A549 (cell line): ENCODE data around the gene HLCS. TPM values are rescaled to one million over a fixed set of nuclear protein-coding genes. Genes with fewer than 3 reads are reported as not detected.

ENCODE experiments used
- ATAC-seq, 2 experiments: fragments of 200-7000 bp in 1 of 2; fragments of >200 bp in 1 of 2; cut with Nextera tagmentation in 1 of 2; cut with Tn5 transposase in 1 of 2; 3 replicates each; pipeline versions ENCODE4 v1.8.0 to v1.9.1; 2018 to 2020; ENCODE audit warnings: mild to moderate bottlenecking in 1 of 2, moderate library complexity in 1 of 2
- CTCF ChIA-PET: fragments of 300-600 bp; sonication (Branson Sonifier 250); formaldehyde crosslinking; extraction: SDS; loops from one replicate; lab custom pipeline; 2021; ENCODE audit warnings: antibody characterized with exemption, inconsistent platforms; lab: Yijun Ruan, JAX
- POLR2A ChIA-PET: fragments of 350-600 bp; formaldehyde crosslinking; extraction: SDS; loops from one replicate; lab custom pipeline; 2021; ENCODE audit warnings: antibody characterized with exemption, inconsistent platforms; lab: Yijun Ruan, JAX
- DNase-seq, 2 experiments: peaks; one replicate each; pipeline versions ENCODE4 v3.0.0 to v3.0.0-alpha.2; 2011 to 2016; ENCODE audit warnings: low read depth in 1 of 2, low spot score in 1 of 2
- FAIRE-seq: peaks from 2 replicates; lab custom pipeline; 2011; peaks lifted over from hg19 to GRCh38; lab: Jason Lieb, UNC
- H3K27ac ChIP-seq, 2 experiments: fragments of >200 bp; sonication (Bioruptor Twin); formaldehyde crosslinking; 3 replicates each; pipeline ENCODE4 v1.5.1; 2016 to 2017
- H3K4me1 ChIP-seq: fragments of >200 bp; sonication (Bioruptor Twin); formaldehyde crosslinking; 3 replicates; pipeline ENCODE4 v1.6.1; 2016
- H3K4me2 ChIP-seq: fragments of >200 bp; sonication (Bioruptor Twin); formaldehyde crosslinking; 3 replicates; pipeline ENCODE4 v1.6.1; 2016
- H3K4me3 ChIP-seq: fragments of >200 bp; sonication (Bioruptor Twin); formaldehyde crosslinking; 3 replicates; pipeline ENCODE4 v1.5.1; 2016
- H3K9me3 ChIP-seq: fragments of >200 bp; sonication (Bioruptor Twin); formaldehyde crosslinking; 3 replicates; pipeline ENCODE4 v1.6.1; 2016
- BHLHE40 ChIP-seq: IDR thresholded peaks from 2 replicates; pipeline ENCODE4 v1.6.1; 2012; ENCODE audit warnings: low read depth, low read length, inconsistent platforms
- CEBPB ChIP-seq, 2 experiments: fragments of >200 bp in 1 of 2; sonication (Bioruptor Twin) in 1 of 2; formaldehyde crosslinking in 1 of 2; IDR thresholded peaks; 2 replicates each; pipeline ENCODE4 v1.6.1; 2012 to 2016
- GATA3 ChIP-seq: IDR thresholded peaks from 2 replicates; pipeline ENCODE4 v1.6.1; 2012; ENCODE audit warnings: borderline replicate concordance
- HEYL ChIP-seq: fragments of 250-450 bp; sonication (Bioruptor Pico); IDR thresholded peaks from 2 replicates; pipeline ENCODE4 v1.8.0; 2021; ENCODE audit warnings: mild to moderate bottlenecking, moderate library complexity
- HOXB13 ChIP-seq: fragments of 250-450 bp; sonication (Bioruptor Pico); IDR thresholded peaks from 2 replicates; pipeline ENCODE4 v1.5.0; 2020; ENCODE audit warnings: low read depth, mild to moderate bottlenecking, moderate library complexity
- MAZ ChIP-seq: fragments of 150-350 bp; IDR thresholded peaks from 2 replicates; pipeline ENCODE4 v1.6.1; 2014; ENCODE audit warnings: antibody characterized with exemption, low read depth, low read length, borderline replicate concordance
- PHF8 ChIP-seq: fragments of 200-600 bp; sonication (generic); IDR thresholded peaks from 2 replicates; pipeline ENCODE4 v1.6.1; 2016; ENCODE audit warnings: low read depth, mild to moderate bottlenecking, antibody characterized with exemption, moderate library complexity, borderline replicate concordance
- POLR2A ChIP-seq: IDR thresholded peaks from 2 replicates; pipeline ENCODE4 v1.6.1; 2012; ENCODE audit warnings: mild to moderate bottlenecking, low read length
- POLR2AphosphoS2 ChIP-seq: conservative IDR thresholded peaks from 2 replicates; pipeline ENCODE4 v1.6.1; 2012; ENCODE audit warnings: low read length, improper control_type of control experiment, inconsistent platforms
- RAD21 ChIP-seq, 2 experiments: fragments of >200 bp in 1 of 2; sonication (Bioruptor Twin) in 1 of 2; formaldehyde crosslinking in 1 of 2; IDR thresholded peaks in 1 of 2; conservative IDR thresholded peaks in 1 of 2; 2 replicates in 1 of 2; 3 replicates in 1 of 2; pipeline ENCODE4 v1.6.1; 2012 to 2018; ENCODE audit warnings: inconsistent platforms in 1 of 2
- RFX5 ChIP-seq: fragments of 450-650 bp; IDR thresholded peaks from 2 replicates; pipeline ENCODE4 v1.7.1; 2014; ENCODE audit warnings: antibody characterized with exemption, mild to moderate bottlenecking, moderate library complexity
- SREBF2 ChIP-seq: fragments of 450-650 bp; IDR thresholded peaks from 2 replicates; pipeline ENCODE4 v1.6.1; 2014; ENCODE audit warnings: mild to moderate bottlenecking, moderate library complexity
- TFCP2L1 ChIP-seq: fragments of 250-450 bp; sonication (Bioruptor Pico); IDR thresholded peaks from 2 replicates; pipeline ENCODE4 v1.5.0; 2021; ENCODE audit warnings: mild to moderate bottlenecking
- TP53 ChIP-seq: fragments of 250-450 bp; sonication (Bioruptor Pico); IDR thresholded peaks from 2 replicates; pipeline ENCODE4 v1.5.0; 2021; ENCODE audit warnings: mild to moderate bottlenecking, moderate library complexity
- ZC3H11A ChIP-seq: fragments of 450-650 bp; IDR thresholded peaks from 2 replicates; pipeline ENCODE4 v1.6.1; 2014; ENCODE audit warnings: antibody characterized with exemption, mild to moderate bottlenecking
- WGBS: methylation state at CpG from one replicate; pipeline ENCODE4 v1.1.6; 2017; ENCODE audit errors: missing lambda C conversion rate; 5-methylcytosine and 5-hydroxymethylcytosine counted together
- polyA plus RNA-seq, 4 experiments: library from polyadenylated mRNA; depleted of rRNA in 3 of 4; stranded (reverse); fragments of >200 nt; fragmentation: RNase III in 1 of 4; extraction: RNeasy Plus Mini Kit Qiagen cat#74134 plus additional on column Dnase treatment in 1 of 4; gene quantifications; 2 replicates in 3 of 4; 3 replicates in 1 of 4; pipeline ENCODE4 v1.2.3, GENCODE V29; 2011 to 2017
- TF ChIP-seq, protein P1 (sequence below): IDR thresholded peaks from 2 replicates; pipeline ENCODE4 v1.6.1; 2012; ENCODE audit warnings: low read depth, borderline replicate concordance
- TF ChIP-seq, protein P2 (sequence below): fragments of 450-650 bp; IDR thresholded peaks from 2 replicates; pipeline ENCODE4 v1.6.1; 2014; ENCODE audit warnings: antibody characterized with exemption
- TF ChIP-seq, protein P3 (sequence below): fragments of >200 bp; sonication (Bioruptor Twin); formaldehyde crosslinking; IDR thresholded peaks from 3 replicates; pipeline ENCODE4 v1.6.1; 2016
- TF ChIP-seq, protein P4 (sequence below): fragments of 250-450 bp; sonication (Bioruptor Pico); IDR thresholded peaks from 2 replicates; pipeline ENCODE4 v1.5.0; 2021; ENCODE audit warnings: mild to moderate bottlenecking, moderate library complexity, borderline replicate concordance
- TF ChIP-seq, protein P5 (sequence below): IDR thresholded peaks from 2 replicates; pipeline ENCODE4 v1.6.1; 2012

Gene HLCS
- polyA plus RNA-seq, 2 of the 4 experiments (the other 2 are of a cell fraction), result 8.4 to 24.3 TPM

DNA sequence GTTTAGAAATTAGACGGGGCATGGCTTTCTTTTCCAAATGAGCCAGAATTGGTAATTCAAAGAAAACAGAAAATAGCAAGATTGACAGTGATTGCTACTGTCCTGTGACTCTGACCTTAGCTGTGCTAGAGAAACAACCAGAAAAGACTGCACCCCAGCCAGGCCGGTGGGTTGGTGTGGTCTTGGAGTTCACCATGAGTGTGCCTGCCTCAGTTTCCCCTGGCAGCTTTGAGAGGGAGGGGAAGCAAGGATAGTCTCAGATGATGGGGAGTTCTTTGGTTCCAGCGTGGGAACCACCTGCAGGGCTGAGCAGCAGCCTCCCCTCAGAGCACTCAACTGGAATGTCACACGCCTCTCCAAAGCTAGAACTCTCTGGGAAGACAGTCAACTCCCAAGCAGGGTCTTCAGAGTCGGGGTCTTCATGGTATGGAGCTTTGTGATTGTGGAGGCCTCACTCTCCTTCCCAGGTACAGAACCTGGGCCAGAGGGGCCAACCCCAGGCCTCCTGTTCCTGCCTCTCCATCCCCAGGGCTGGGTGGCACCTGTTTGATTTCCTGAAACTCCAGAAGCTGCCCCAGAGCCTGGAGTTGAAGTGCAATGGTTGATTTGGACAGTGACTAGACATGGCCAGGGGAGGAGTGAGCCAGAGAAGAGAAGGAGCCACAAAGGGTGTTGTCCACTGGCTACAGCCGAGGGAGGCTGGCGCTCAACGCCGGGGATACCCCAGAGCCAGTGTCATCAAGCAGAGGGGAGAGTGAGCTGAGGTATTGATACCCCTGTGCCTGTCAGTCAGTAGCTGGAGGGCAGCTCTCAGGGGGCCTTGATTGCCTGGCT is 231.9 kb downstream of the HLCS start:
- ChIA-PET CTCF (interaction anchor here (0.8 to 1.4 kb wide), 4 partner anchors 13 to 193 kb away, joined by 3 read pairs; no protein-coding TSS in a partner anchor), POLR2A (no interaction called here)
- WGBS, result 96% methylated on average over 7 of the region's 9 CpGs
- no peak for DNase-seq
- Histone ChIP-seq H3K4me3 (no peak overlapping the region), H3K4me2 (no peak overlapping the region), H3K9me3 (no peaks in the 10 kb centered on the region), H3K27ac (no peak overlapping the region), H3K4me1 (no peaks in the 10 kb centered on the region)
- ATAC-seq, result no peak
- FAIRE-seq, result no peak
- TF ChIP-seq POLR2AphosphoS2 (no peak), RAD21 (conservative IDR thresholded peaks at IDR 0.05 in 1 of 2, IDR thresholded peaks at IDR 0.05 in 1 of 2) (no peak), POLR2A (no peak), TP53 (CRISPR knock-in tag) (no peak)
- TF ChIP-seq, protein P1, sequence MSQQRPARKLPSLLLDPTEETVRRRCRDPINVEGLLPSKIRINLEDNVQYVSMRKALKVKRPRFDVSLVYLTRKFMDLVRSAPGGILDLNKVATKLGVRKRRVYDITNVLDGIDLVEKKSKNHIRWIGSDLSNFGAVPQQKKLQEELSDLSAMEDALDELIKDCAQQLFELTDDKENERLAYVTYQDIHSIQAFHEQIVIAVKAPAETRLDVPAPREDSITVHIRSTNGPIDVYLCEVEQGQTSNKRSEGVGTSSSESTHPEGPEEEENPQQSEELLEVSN, result no peak

DNA sequence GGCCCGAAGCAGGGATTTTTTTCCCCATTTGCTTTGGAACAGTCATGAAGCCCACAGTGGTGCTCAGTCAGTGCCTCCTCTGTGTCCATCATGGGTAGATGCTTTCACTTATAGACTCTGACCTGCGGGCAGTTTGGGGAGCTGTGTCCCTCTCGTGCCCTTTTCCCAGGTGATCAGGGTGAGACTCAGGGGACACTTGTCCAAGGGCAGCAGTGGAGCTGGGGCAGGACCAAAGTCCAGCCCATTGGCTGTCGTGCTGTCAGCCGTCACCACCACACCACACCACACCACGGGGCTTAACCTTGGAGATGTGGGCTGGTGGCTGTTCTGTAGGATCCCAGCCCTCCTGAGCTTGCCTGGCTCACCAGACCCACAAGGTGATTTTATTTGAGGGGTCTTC is 232.6 kb downstream of the HLCS start:
- FAIRE-seq (no peak), DNase-seq (no peak), ATAC-seq (no peak)
- Histone ChIP-seq H3K4me2 (no peak overlapping the region), H3K27ac (no peak overlapping the region), H3K4me3 (no peak overlapping the region), H3K9me3 (no peaks in the 10 kb centered on the region), H3K4me1 (no peaks in the 10 kb centered on the region)
- TF ChIP-seq PHF8, result no peak
- no peak for TF ChIP-seq BHLHE40
- no peak for TF ChIP-seq TFCP2L1 (CRISPR knock-in tag)
- no peak for TF ChIP-seq GATA3
- TF ChIP-seq, protein P2, sequence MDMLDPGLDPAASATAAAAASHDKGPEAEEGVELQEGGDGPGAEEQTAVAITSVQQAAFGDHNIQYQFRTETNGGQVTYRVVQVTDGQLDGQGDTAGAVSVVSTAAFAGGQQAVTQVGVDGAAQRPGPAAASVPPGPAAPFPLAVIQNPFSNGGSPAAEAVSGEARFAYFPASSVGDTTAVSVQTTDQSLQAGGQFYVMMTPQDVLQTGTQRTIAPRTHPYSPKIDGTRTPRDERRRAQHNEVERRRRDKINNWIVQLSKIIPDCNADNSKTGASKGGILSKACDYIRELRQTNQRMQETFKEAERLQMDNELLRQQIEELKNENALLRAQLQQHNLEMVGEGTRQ, result no peak
- TF ChIP-seq, protein P3, sequence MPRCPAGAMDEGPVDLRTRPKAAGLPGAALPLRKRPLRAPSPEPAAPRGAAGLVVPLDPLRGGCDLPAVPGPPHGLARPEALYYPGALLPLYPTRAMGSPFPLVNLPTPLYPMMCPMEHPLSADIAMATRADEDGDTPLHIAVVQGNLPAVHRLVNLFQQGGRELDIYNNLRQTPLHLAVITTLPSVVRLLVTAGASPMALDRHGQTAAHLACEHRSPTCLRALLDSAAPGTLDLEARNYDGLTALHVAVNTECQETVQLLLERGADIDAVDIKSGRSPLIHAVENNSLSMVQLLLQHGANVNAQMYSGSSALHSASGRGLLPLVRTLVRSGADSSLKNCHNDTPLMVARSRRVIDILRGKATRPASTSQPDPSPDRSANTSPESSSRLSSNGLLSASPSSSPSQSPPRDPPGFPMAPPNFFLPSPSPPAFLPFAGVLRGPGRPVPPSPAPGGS, result no peak
- TF ChIP-seq RFX5, result no peak
- no peak for TF ChIP-seq CEBPB (IDR thresholded peaks at IDR 0.05)
- 78% methylated on average over 1 of the region's 6 CpGs for WGBS
- POLR2A ChIA-PET, result no interaction called here
- CTCF ChIA-PET, result interaction anchor here (1.3 kb wide), 1 partner anchor 120 kb away, joined by 3 read pairs; no protein-coding TSS in a partner anchor

DNA sequence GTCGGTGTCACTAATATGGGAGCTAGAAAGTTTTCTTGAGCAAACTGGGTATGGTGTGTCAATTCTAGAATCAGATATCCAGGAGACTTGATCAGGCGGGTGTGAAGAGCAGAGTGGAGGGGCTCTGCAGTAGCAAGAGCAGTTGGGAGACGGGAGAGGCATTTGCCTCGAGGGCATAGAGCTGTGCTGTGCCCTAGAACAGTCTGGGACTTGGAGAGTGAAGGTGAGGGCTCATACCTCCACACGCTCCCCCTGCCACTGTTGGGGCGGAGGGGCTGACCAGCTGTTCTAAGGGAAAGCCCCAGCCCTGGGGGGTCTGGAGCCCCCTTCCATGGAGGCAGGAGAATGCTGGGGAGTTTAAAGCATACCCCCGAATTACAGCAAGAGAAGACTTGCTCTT is 233.7 kb downstream of the HLCS start:
- no peak overlapping the region for H3K4me3 ChIP-seq
- 0 out of 6 replicates have a peak overlapping the region, but pooled peaks of 1 of the 2 experiments have one; percentile 9 for H3K27ac ChIP-seq
- H3K4me1 ChIP-seq, result no peaks in the 10 kb centered on the region
- FAIRE-seq (no peak), ATAC-seq (no peak), DNase-seq (no peak)
- no peak overlapping the region for H3K4me2 ChIP-seq
- CTCF ChIA-PET, result no interaction called here
- TF ChIP-seq, protein P4, sequence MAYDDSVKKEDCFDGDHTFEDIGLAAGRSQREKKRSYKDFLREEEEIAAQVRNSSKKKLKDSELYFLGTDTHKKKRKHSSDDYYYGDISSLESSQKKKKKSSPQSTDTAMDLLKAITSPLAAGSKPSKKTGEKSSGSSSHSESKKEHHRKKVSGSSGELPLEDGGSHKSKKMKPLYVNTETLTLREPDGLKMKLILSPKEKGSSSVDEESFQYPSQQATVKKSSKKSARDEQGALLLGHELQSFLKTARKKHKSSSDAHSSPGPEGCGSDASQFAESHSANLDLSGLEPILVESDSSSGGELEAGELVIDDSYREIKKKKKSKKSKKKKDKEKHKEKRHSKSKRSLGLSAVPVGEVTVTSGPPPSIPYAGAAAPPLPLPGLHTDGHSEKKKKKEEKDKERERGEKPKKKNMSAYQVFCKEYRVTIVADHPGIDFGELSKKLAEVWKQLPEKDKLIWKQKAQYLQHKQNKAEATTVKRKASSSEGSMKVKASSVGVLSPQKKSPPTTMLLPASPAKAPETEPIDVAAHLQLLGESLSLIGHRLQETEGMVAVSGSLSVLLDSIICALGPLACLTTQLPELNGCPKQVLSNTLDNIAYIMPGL, result no peak
- no peak for TF ChIP-seq TP53 (CRISPR knock-in tag)
- no peak for TF ChIP-seq MAZ
- no peak for TF ChIP-seq PHF8
- TF ChIP-seq HOXB13 (CRISPR knock-in tag), result no peak
- no peak for TF ChIP-seq BHLHE40
- TF ChIP-seq ZC3H11A, result no peak
- TF ChIP-seq, protein P5, sequence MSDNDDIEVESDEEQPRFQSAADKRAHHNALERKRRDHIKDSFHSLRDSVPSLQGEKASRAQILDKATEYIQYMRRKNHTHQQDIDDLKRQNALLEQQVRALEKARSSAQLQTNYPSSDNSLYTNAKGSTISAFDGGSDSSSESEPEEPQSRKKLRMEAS, result no peak
- TF ChIP-seq POLR2A, result no peak
- TF ChIP-seq SREBF2, result no peak
- no peak for TF ChIP-seq HEYL (CRISPR knock-in tag)
- H3K9me3 ChIP-seq, result no peaks in the 10 kb centered on the region
- 93% methylated on average over 6 of the region's 7 CpGs for WGBS
- POLR2A ChIA-PET, result no interaction called here
